Measurements from ENCODE around the gene MRPS27. TPM values are rescaled to one million over a fixed set of nuclear protein-coding genes. Genes with fewer than 3 reads are reported as not detected.

The MRPS27 gene
- total and polyA plus RNA-seq, 10 donors, result 23.5 to 55.5 (median 42.6) TPM

DNA sequence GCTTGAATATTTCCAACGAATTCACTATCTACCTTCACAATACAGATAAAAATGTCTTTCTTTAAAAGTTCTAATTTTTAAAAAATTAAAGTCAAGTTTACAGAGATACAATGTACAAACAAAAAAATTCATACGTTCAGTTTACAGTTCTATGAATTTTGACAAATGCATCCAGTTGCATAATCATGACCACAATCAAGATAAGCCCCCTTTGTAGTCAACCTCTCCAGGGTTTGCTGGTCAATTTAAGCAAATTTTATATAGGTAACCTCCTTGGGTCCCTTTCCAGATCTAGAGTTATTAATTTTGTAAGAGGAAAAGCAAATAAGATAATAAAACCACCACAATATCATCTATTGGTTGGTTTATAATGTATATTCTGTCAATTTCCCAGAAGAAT lies 76.3 kb downstream of the MRPS27 start:
- H3K9me3 ChIP-seq, result no peaks in the 10 kb centered on the region
- peaks cover 0 to 10% (median 0%) of the 10 kb centered on the region in 6 donors for H3K36me3 ChIP-seq
- H3K27me3 ChIP-seq (replicated peaks in 1 of 7), result no peaks in the 10 kb centered on the region
- DNase-seq, result no peak
- H3K27ac ChIP-seq, result no peak overlapping the region
- H3K4me3 ChIP-seq, result no peak overlapping the region
- intact Hi-C loops (cut with DNase I; ENCODE audit: low total_unique reads), result no loop called here
- H3K4me1 ChIP-seq, result peaks cover 0 to 35% (median 5%) of the 10 kb centered on the region in 6 donors
- TF ChIP-seq POLR2AphosphoS5 (IDR thresholded peaks at IDR 0.05) (no peak), POLR2A (IDR thresholded peaks at IDR 0.05) (no peak)
- TF ChIP-seq, protein P1, sequence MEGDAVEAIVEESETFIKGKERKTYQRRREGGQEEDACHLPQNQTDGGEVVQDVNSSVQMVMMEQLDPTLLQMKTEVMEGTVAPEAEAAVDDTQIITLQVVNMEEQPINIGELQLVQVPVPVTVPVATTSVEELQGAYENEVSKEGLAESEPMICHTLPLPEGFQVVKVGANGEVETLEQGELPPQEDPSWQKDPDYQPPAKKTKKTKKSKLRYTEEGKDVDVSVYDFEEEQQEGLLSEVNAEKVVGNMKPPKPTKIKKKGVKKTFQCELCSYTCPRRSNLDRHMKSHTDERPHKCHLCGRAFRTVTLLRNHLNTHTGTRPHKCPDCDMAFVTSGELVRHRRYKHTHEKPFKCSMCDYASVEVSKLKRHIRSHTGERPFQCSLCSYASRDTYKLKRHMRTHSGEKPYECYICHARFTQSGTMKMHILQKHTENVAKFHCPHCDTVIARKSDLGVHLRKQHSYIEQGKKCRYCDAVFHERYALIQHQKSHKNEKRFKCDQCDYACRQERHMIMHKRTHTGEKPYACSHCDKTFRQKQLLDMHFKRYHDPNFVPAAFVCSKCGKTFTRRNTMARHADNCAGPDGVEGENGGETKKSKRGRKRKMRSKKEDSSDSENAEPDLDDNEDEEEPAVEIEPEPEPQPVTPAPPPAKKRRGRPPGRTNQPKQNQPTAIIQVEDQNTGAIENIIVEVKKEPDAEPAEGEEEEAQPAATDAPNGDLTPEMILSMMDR (IDR thresholded peaks at IDR 0.05 in 8 of 11, conservative IDR thresholded peaks at IDR 0.05 in 3 of 11), result no peak
- WGBS, 5 donors, result 71 to 93% (median 86%) methylated on average over 2 of the region's 2 CpGs

DNA sequence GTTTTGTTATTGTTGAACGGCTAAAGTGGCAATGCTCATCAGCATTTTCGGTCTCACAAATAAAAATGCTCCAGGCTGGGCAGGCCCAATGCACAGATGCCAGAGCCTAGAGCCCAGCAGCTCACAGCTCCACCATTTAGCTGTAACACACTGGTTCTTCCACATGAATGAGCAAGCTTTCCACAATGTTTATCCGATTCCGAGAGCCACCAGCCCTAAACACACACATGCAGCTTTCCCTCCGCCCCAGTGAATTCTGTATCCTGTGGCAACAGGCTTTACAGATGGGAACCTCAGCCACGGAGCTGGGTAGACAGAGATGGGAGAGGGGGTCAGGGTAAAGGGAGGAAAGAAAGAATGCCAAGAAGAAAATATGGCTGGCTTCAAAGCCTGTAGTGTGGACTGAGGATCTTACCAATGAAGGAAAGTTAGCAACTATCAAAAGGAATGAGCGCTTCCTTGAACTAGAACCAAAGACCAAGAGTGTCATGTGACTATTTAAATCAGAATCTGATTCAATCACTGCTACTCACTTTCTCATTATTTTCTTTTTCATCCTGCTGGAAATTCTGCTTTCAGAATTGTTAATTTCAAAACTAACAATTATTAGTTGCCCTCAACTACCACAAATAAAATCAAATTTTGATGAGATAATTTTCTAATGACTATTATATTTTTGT lies 77.1 kb downstream of the MRPS27 start:
- Histone ChIP-seq H3K4me3 (no peak overlapping the region), H3K27me3 (replicated peaks in 1 of 7) (no peaks in the 10 kb centered on the region), H3K4me1 (peaks cover 0 to 30% (median 2%) of the 10 kb centered on the region in 6 donors), H3K9me3 (no peaks in the 10 kb centered on the region), H3K36me3 (peaks cover 0 to 17% (median 0%) of the 10 kb centered on the region in 6 donors), H3K27ac (no peak overlapping the region)
- intact Hi-C loops (cut with DNase I; ENCODE audit: low total_unique reads), result no loop called here
- 97 to 98% (median 97%) methylated on average over 7 of the region's 7 CpGs for WGBS, 5 donors
- no peak for DNase-seq
- TF ChIP-seq, protein P1 (IDR thresholded peaks at IDR 0.05 in 8 of 11, conservative IDR thresholded peaks at IDR 0.05 in 3 of 11), result no peak
- TF ChIP-seq POLR2A (IDR thresholded peaks at IDR 0.05), result no peak
- no peak for TF ChIP-seq POLR2AphosphoS5 (IDR thresholded peaks at IDR 0.05)

DNA sequence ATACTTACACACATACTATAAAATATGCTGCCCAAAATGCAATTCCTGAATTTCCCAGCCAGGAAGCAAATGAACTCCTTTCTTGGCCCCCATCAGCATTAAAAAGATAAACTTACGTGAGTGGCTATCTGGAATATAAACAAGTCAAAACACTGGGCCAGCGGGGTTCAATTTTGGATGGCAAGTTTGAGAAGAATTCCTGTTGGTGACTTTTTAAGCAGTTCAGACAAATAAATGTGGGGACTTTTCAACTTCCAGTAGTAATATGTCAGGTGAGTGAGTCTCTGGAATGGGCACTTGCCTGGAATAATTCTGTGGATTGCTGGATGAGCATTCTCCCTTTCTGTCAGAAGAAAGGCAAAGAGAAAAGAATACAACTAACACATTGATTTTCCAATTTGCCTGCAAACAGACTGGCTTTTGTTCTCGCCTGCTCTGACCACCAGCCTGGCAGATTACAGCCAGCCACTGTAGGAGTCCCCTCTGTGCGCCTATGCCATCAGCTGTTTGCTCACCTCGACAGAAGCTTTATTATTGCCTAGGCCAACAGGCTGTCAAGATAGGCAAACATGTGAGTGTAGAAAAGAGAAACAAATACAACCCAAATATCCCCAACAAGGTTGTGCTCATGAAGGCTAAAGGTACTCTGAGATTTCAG lies 78.6 kb downstream of the MRPS27 start:
- TF ChIP-seq, protein P1 (IDR thresholded peaks at IDR 0.05 in 8 of 11, conservative IDR thresholded peaks at IDR 0.05 in 3 of 11), result no peak
- TF ChIP-seq POLR2A (IDR thresholded peaks at IDR 0.05) (no peak), POLR2AphosphoS5 (IDR thresholded peaks at IDR 0.05) (no peak)
- intact Hi-C loops (cut with DNase I; ENCODE audit: low total_unique reads), result no loop called here
- Histone ChIP-seq H3K4me3 (no peak overlapping the region), H3K9me3 (no peaks in the 10 kb centered on the region), H3K4me1 (peaks cover 0 to 20% (median 2%) of the 10 kb centered on the region in 6 donors), H3K27ac (no peak overlapping the region), H3K27me3 (replicated peaks in 1 of 7) (no peaks in the 10 kb centered on the region), H3K36me3 (peaks cover 0 to 32% (median 1%) of the 10 kb centered on the region in 6 donors)
- WGBS, 5 donors, result 90 to 97% (median 94%) methylated on average over 5 of the region's 5 CpGs
- no peak for DNase-seq

Measured in spleen (tissue), 11 donors.